Sigmoid colon (tissue), 7 donors: ENCODE results near the gene ABCA2. TPM values are rescaled to one million over a fixed set of nuclear protein-coding genes. Genes with fewer than 3 reads are reported as not detected.
A peak's percentile ranks its signal among the peaks of the same experiment; 100 is the strongest.

Source experiments
- DNase-seq: peaks from one replicate; pipeline ENCODE4 v3.0.0-alpha.2; 2019
- H3K27ac ChIP-seq, 4 donors: fragments of 200-600 bp; sonication (generic); one replicate each; pipeline ENCODE4 v1.5.1; 2016 to 2019; ENCODE audit warnings: mild to moderate bottlenecking in 1 of 4
- H3K27me3 ChIP-seq, 3 donors: fragments of 200-600 bp; sonication (generic); one replicate each; pipeline ENCODE4 v1.5.1; 2019; ENCODE audit warnings: mild to moderate bottlenecking in 1 of 3
- H3K36me3 ChIP-seq, 4 donors: fragments of 200-600 bp; sonication (generic); one replicate each; pipeline ENCODE4 v1.5.1; 2016 to 2019
- H3K4me1 ChIP-seq, 4 donors: fragments of 200-600 bp; sonication (generic); one replicate each; pipeline ENCODE4 v1.5.1; 2017 to 2019
- H3K4me3 ChIP-seq, 4 donors: fragments of 200-600 bp; sonication (generic); one replicate each; pipeline ENCODE4 v1.5.1; 2017 to 2019; ENCODE audit warnings: mild to moderate bottlenecking in 2 of 4, moderate library complexity in 1 of 4
- H3K9me3 ChIP-seq, 4 donors: fragments of 200-600 bp in 3 of 4; sonication (generic) in 3 of 4; one replicate each; pipeline versions ENCODE4 v1.5.1 to v1.6.1; 2013 to 2019
- CTCF ChIP-seq, 4 experiments: fragments of 450-650 bp in 3 of 4; fragments of 200-600 bp in 1 of 4; IDR thresholded peaks; one replicate each; pipeline ENCODE4 v1.5.1; 2016 to 2019; ENCODE audit warnings: antibody characterized with exemption in 4 of 4, mild to moderate bottlenecking in 3 of 4, moderate library complexity in 2 of 4
- EP300 ChIP-seq, 4 donors: sonication (generic); formaldehyde crosslinking; IDR thresholded peaks; one replicate each; pipeline ENCODE4 v1.6.1; 2017; ENCODE audit warnings: antibody characterized with exemption in 4 of 4
- POLR2A ChIP-seq, 2 donors: fragments of 450-650 bp; IDR thresholded peaks; one replicate each; pipeline ENCODE4 v1.6.1; 2016; ENCODE audit warnings: antibody characterized with exemption in 2 of 2, mild to moderate bottlenecking in 2 of 2, moderate library complexity in 2 of 2
- POLR2AphosphoS5 ChIP-seq, 4 donors: sonication (generic); formaldehyde crosslinking; IDR thresholded peaks; one replicate each; pipeline ENCODE4 v1.6.1; 2017; ENCODE audit warnings: antibody characterized with exemption in 4 of 4
- WGBS, 2 donors: extraction: QIAGEN DNeasy Blood & Tissue Kit; methylation state at CpG; one replicate each; pipeline ENCODE4 v1.1.7; 2013; 5-methylcytosine and 5-hydroxymethylcytosine counted together
- intact Hi-C: fragments of 100-400 bp; cut with DNase I; formaldehyde crosslinking; loops from one replicate; pipeline ENCODE4 v1.15.1; 2023
- polyA plus RNA-seq, 3 donors: library from polyadenylated mRNA; stranded (reverse); fragments of 200-250 nt; gene quantifications; one replicate each; pipeline ENCODE4 v1.2.3, GENCODE V29; 2013
- total RNA-seq, 4 donors: library from RNA; depleted of rRNA; stranded (reverse); fragments of >200 nt; gene quantifications; one replicate each; pipeline ENCODE4 v1.1.0, GENCODE V29; 2016
- donor health status: healthy with polysubstance abuse.
- donor health status: Bipolar disorder and iron deficiency.
- donor health status: healthy.

ABCA2 gene
- total and polyA plus RNA-seq, 7 donors = 6.0 to 28.6 (median 12.5) TPM

GRCh38 chr9:137070906-137071275 lies 42.9 kb upstream of the ABCA2 start:
- peak overlapping the region in 3 of 4 donors; percentile 32 to 48 (median 41) for H3K4me3 ChIP-seq
- H3K9me3 ChIP-seq = no peaks in the 10 kb centered on the region
- no peak for DNase-seq
- H3K27me3 ChIP-seq = peaks cover 18 to 35% (median 28%) of the 10 kb centered on the region in 3 donors
- no peaks in the 10 kb centered on the region for H3K36me3 ChIP-seq
- H3K27ac ChIP-seq = peak overlapping the region; percentile 44 to 66 (median 48)
- TF ChIP-seq POLR2A (IDR thresholded peaks at IDR 0.05) = no peak
- no peak for TF ChIP-seq EP300 (IDR thresholded peaks at IDR 0.05)
- no peak for TF ChIP-seq CTCF (IDR thresholded peaks at IDR 0.05)
- TF ChIP-seq POLR2AphosphoS5 (IDR thresholded peaks at IDR 0.05) = no peak
- H3K4me1 ChIP-seq = peaks cover 0 to 17% (median 14%) of the 10 kb centered on the region in 4 donors
- WGBS, 2 donors = 16 to 24% methylated on average over 6 of the region's 6 CpGs
- intact Hi-C loops = no loop called here

DNA sequence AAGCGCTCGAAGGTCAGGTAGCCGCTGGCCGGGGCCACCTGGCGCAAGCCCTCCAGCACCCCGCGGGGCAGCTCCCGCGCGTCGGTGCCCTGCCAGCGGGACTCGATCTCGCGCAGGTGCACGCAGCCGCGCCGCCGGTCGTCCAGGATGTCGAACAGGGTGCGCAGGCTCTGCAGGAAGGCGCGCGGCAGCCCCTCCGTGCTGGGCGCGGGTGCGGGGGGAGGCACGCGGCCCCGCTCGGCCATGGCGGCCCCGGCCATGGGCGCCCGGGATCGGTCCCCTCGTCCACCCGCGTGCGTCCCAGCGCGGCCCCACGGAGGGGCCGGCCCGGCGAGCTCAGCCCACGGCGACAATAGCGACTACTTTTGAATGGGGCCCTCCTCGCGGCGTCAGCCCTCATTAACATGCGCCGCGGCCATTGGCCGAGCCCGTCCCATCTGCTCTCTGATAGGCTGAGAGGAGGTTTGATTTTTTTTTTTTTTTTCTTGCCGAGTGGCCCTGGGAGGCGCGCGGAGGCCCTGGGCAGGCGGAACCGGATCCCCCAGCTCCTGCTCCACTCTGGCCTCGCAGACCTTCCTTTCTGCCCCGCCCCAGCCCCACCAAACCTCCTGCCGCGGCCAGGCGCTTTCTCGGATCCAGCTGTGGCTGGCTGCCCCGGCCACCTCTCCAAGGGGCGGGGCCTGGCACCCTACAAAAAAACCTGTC lies 42.3 kb upstream of the ABCA2 start, which contains the start of gene SAPCD2:
Gene SAPCD2, minus strand, starts transcription at position 357 of the 705 bp plus-strand sequence. Its CDS starts 97 bp downstream, at position 260.
- no peaks in the 10 kb centered on the region for H3K9me3 ChIP-seq
- peak; percentile 90 for DNase-seq
- H3K27ac ChIP-seq = peak within 1 kb of the TSS; percentile 44 to 66 (median 48)
- peaks cover 18 to 35% (median 28%) of the 10 kb centered on the region in 3 donors for H3K27me3 ChIP-seq
- TF ChIP-seq POLR2A (IDR thresholded peaks at IDR 0.05) (no peak), CTCF (IDR thresholded peaks at IDR 0.05) (no peak), EP300 (IDR thresholded peaks at IDR 0.05) (no peak)
- WGBS, 2 donors = 0 to 1% methylated on average over 74 of the region's 74 CpGs
- H3K4me1 ChIP-seq = peaks cover 0 to 17% (median 14%) of the 10 kb centered on the region in 4 donors
- H3K4me3 ChIP-seq = peak within 1 kb of the TSS in 3 of 4 donors; percentile 32 to 48 (median 41)
- no peaks in the 10 kb centered on the region for H3K36me3 ChIP-seq
- intact Hi-C loops = no loop called here

DNA sequence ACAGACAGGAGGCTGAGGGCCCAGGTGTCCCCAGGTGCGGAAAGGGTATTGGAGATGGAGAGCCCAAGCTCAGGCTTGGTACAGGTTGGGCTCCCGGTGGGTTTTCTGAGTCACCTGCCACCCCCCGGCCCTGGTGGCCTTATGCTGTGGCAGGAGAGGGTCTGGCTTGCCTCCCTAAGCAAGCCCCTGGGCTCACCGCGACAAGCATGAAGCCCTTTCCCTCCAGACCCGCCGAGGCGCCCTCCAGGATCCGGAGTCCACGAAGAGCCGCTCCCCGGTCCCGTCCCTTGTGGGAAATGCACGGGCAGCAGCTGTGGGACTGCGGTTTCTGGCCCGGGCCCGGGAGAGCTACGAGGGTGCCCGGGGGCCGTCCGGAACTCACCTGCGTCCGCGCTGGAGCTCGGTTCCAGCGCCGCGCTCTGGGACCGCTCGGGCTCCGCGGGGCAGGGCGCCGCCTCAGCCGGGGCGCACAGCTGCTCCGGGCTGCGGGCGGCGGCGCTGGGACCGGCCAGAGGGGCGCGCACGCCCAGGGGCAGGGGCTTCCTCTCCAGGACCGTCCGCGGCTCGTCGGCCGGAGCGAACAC lies 41.6 kb upstream of the ABCA2 start:
- H3K4me3 ChIP-seq = peak overlapping the region in 1 of 4 donors; percentile 48
- H3K27ac ChIP-seq = no peak overlapping the region
- no peak for DNase-seq
- H3K36me3 ChIP-seq = no peaks in the 10 kb centered on the region
- intact Hi-C loops = loop anchor here (5.0 kb wide), 1 partner anchor 42 kb away; the partner anchor contains the start of gene ABCA2
- H3K9me3 ChIP-seq = no peaks in the 10 kb centered on the region
- no peak for TF ChIP-seq CTCF (IDR thresholded peaks at IDR 0.05)
- TF ChIP-seq EP300 (IDR thresholded peaks at IDR 0.05) = no peak
- no peak for TF ChIP-seq POLR2A (IDR thresholded peaks at IDR 0.05)
- no peak for TF ChIP-seq POLR2AphosphoS5 (IDR thresholded peaks at IDR 0.05)
- H3K27me3 ChIP-seq = peaks cover 18 to 37% (median 28%) of the 10 kb centered on the region in 3 donors
- peaks cover 0 to 17% (median 14%) of the 10 kb centered on the region in 4 donors for H3K4me1 ChIP-seq
- WGBS, 2 donors = 3 to 4% methylated on average over 52 of the region's 52 CpGs

DNA sequence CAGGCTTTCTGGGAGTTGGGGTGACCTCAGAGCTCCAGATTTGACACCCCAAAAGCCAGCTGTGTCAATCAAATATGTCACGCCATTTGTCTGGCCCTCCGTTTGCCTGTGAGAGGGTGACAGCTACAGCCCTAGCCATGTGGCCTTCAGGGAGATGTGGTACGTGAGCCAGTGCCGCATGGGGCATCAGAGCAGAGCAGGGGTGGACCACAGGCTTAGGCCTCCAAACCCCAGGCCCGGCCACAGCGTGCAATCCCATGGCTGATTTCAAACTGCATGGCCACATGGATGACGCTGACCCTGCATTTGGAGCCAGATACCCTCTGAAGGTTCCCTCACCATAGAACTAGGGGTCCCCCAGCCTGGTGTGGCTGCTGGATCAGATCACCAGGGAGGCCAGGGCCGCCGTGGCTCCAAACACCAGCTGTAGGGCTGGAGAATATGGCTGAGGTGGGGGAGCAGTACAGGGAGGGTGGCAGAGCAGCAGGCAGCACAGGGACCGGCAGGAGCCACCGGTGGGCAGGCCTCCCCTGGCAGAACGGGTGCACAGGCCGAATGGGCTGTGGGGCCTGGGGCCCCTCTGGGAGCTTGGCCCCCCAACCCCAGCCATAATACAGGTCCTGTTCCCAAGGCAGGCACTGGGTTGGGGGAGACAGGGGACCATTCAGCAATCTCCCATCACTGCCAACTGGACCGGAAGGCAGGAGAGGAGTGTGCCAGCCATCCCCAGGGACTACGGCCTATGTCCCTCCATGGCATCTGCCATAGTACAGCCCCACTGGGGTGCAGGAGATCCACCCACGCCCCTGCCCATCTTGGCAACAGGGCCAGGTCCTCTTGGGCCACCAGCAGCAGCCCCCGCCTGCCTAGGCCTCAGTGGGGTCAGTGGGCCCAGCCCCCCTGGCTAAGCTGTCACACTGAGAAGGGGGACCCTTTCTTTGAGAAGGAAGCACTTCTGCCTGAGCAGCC lies 40.8 kb upstream of the ABCA2 start:
- Histone ChIP-seq H3K36me3 (no peaks in the 10 kb centered on the region), H3K9me3 (no peaks in the 10 kb centered on the region), H3K27ac (no peak overlapping the region), H3K4me3 (no peak overlapping the region), H3K27me3 (peaks cover 18 to 36% (median 30%) of the 10 kb centered on the region in 3 donors), H3K4me1 (peaks cover 0 to 24% (median 18%) of the 10 kb centered on the region in 4 donors)
- WGBS, 2 donors = 86 to 93% methylated on average over 17 of the region's 17 CpGs
- TF ChIP-seq POLR2A (IDR thresholded peaks at IDR 0.05) (no peak), EP300 (IDR thresholded peaks at IDR 0.05) (no peak), CTCF (IDR thresholded peaks at IDR 0.05) (no peak), POLR2AphosphoS5 (IDR thresholded peaks at IDR 0.05) (no peak)
- DNase-seq = no peak
- intact Hi-C loops = loop anchor here (5.0 kb wide), 1 partner anchor 42 kb away; the partner anchor contains the start of gene ABCA2
